Mucosa of rectum (tissue), 2 donors: Measurements from ENCODE around the gene SLC13A3.

Source experiments
- H3K27ac ChIP-seq, 2 donors: one replicate each; pipeline ENCODE4 v1.7.0; 2013; ENCODE audit warnings: inconsistent platforms in 2 of 2, low read depth in 2 of 2, low read length in 2 of 2
- H3K27me3 ChIP-seq, 2 donors: one replicate each; pipeline ENCODE4 v1.7.0; 2013; ENCODE audit warnings: low read length in 2 of 2; ENCODE audit not compliant: control insufficient read depth in 2 of 2, insufficient read depth in 2 of 2
- H3K36me3 ChIP-seq, 2 donors: one replicate each; pipeline ENCODE4 v1.7.0; 2013; ENCODE audit warnings: low read length in 2 of 2; ENCODE audit not compliant: control insufficient read depth in 2 of 2, insufficient read depth in 2 of 2
- H3K4me1 ChIP-seq, 2 donors: one replicate each; pipeline ENCODE4 v1.7.0; 2013; ENCODE audit warnings: low read length in 2 of 2, mild to moderate bottlenecking in 1 of 2; ENCODE audit not compliant: control insufficient read depth in 2 of 2, insufficient read depth in 2 of 2
- H3K4me3 ChIP-seq, 2 donors: one replicate each; pipeline ENCODE4 v1.7.0; 2013; ENCODE audit warnings: low read length in 2 of 2
- H3K9ac ChIP-seq, 2 donors: one replicate each; pipeline ENCODE4 v1.7.0; 2013; ENCODE audit warnings: low read length in 2 of 2, low read depth in 1 of 2, mild to moderate bottlenecking in 1 of 2
- H3K9me3 ChIP-seq, 2 donors: one replicate each; pipeline ENCODE4 v1.7.0; 2013; ENCODE audit warnings: low read length in 2 of 2; ENCODE audit not compliant: control insufficient read depth in 2 of 2
- donor health status: healthy.
- donor health status: Normal muscosa, but diverticular disease.

The SLC13A3 gene

DNA sequence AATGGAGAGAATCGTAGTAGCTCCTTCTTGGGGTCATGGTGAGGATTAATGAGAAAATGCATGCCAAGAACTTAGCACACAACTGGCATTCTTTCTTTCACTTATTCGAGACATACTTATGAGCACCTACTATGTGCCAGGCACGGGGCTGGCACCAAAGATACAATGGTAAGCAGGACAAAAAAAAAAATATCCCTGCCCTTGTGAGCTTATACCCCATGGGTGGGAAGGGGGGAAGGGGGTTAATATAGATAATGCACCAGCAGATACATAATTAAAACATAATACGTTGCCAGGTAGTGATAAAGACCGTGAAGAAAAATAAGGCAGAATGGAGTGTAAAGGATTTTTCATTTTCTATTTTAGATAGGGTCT lies 8.3 kb downstream of the SLC13A3 start:
- no peaks in the 10 kb centered on the region for H3K4me1 ChIP-seq
- H3K27ac ChIP-seq, result no peak overlapping the region
- H3K9me3 ChIP-seq, result no peaks in the 10 kb centered on the region

GRCh38 chr20:46642265-46642968 lies 8.8 kb downstream of the SLC13A3 start:
- Histone ChIP-seq H3K9me3 (no peaks in the 10 kb centered on the region), H3K4me1 (no peaks in the 10 kb centered on the region), H3K9ac (no peak overlapping the region), H3K27ac (no peak overlapping the region), H3K27me3 (peaks cover 3 to 8% of the 10 kb centered on the region in 2 donors), H3K36me3 (no peaks in the 10 kb centered on the region), H3K4me3 (no peak overlapping the region)

More for the DNA sequence above, 8.3 kb downstream of the SLC13A3 start:
- peaks cover 3 to 8% of the 10 kb centered on the region in 2 donors for H3K27me3 ChIP-seq
- H3K4me3 ChIP-seq, result no peak overlapping the region
- no peak overlapping the region for H3K9ac ChIP-seq
- H3K36me3 ChIP-seq, result no peaks in the 10 kb centered on the region

DNA sequence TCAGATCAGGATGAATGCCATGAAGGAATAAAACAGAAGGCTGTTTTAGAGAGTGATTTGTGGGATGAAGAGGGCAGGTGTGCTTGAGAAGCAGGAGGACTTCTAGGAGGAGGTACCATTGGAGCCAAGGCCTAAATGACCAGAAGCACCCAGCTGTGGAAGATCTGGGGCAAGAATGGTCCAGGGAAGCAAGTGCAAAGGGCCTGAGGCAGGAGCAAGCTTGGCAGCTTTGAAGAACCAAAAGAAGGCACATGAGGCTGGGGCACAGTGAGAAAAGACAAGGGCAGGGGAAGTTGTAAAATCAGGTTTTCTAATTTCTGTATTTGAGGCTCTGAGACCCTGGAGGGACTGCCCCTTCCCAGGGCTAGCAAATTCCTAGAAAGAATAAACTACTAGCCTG lies 9.8 kb downstream of the SLC13A3 start:
- H3K9ac ChIP-seq, result no peak overlapping the region
- no peaks in the 10 kb centered on the region for H3K9me3 ChIP-seq
- no peaks in the 10 kb centered on the region for H3K36me3 ChIP-seq
- H3K4me1 ChIP-seq, result no peaks in the 10 kb centered on the region
- H3K27me3 ChIP-seq, result peaks cover 3 to 8% of the 10 kb centered on the region in 2 donors
- no peak overlapping the region for H3K4me3 ChIP-seq
- H3K27ac ChIP-seq, result no peak overlapping the region

DNA sequence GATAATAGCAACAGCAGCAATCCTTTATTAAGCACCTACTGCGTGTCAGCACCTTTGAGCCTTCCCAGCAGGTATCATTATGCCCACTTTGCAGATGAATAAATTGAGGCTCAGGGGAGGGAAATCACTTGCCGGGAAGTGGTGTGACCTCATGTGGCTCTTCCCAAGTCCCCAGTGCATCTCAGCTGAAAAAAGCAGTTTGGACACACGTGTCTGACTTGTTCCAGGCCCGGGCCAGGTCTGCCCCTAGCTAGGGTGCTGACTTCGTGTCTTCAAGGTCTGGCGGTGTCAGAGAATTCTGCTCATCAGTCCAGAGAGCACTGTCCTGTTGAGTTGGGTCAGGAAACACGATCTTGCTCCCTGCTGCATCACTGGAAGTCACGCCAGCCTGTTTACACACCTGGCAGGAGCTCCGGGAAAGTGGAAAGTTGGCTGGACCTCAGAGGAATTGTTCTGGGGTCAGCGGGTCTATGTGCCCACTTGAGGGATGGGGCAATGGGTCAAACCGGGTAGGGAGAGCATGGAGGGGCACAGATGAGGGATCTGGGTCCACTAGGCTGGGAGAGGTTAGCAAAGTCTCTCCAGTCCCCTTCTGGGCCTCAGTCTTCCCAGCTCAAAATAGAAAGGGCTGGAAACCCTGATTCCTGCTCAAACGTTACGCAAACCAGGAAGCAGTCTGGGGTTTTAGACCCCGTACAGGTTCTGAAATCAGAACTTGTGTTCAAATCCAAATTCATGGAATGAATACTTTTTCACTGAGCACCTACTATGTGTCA lies 10.5 kb downstream of the SLC13A3 start:
- Histone ChIP-seq H3K36me3 (no peaks in the 10 kb centered on the region), H3K27ac (no peak overlapping the region), H3K4me1 (no peaks in the 10 kb centered on the region), H3K9me3 (no peaks in the 10 kb centered on the region), H3K4me3 (no peak overlapping the region), H3K9ac (no peak overlapping the region), H3K27me3 (peaks cover 3 to 8% of the 10 kb centered on the region in 2 donors)

DNA sequence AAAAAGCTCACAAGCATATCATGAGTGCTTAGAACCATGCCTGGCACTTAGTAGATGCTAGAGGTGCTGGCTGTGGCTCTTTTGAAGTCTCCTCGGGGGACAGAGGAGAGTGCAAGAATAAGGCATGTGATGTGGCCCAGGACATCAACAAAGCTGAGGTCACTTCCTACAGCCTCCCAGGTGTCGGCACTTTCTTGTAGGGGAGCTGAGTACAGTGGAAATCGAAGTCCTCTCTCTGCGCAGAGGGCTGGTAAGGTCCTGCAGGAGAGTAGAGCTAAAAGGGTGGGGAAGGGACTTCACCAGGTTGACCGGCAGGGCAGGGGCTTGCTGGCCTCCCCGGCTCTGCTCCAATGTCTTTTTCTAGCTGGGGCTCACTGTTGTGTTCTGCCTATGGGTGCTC lies 11.2 kb downstream of the SLC13A3 start:
- Histone ChIP-seq H3K9ac (no peak overlapping the region), H3K4me1 (no peaks in the 10 kb centered on the region), H3K36me3 (no peaks in the 10 kb centered on the region), H3K27me3 (peaks cover 3 to 7% of the 10 kb centered on the region in 2 donors), H3K4me3 (no peak overlapping the region), H3K9me3 (no peaks in the 10 kb centered on the region), H3K27ac (no peak overlapping the region)

GRCh38 chr20:46639587-46639986 lies 11.7 kb downstream of the SLC13A3 start:
- no peaks in the 10 kb centered on the region for H3K36me3 ChIP-seq
- no peaks in the 10 kb centered on the region for H3K9me3 ChIP-seq
- peaks cover 3% of the 10 kb centered on the region in 2 donors for H3K27me3 ChIP-seq
- no peak overlapping the region for H3K27ac ChIP-seq
- H3K4me3 ChIP-seq, result no peak overlapping the region
- H3K9ac ChIP-seq, result no peak overlapping the region
- H3K4me1 ChIP-seq, result no peaks in the 10 kb centered on the region

GRCh38 chr20:46638898-46639274 lies 12.4 kb downstream of the SLC13A3 start:
- Histone ChIP-seq H3K9me3 (no peaks in the 10 kb centered on the region), H3K9ac (no peak overlapping the region), H3K27me3 (peaks cover 3% of the 10 kb centered on the region in 2 donors), H3K36me3 (no peaks in the 10 kb centered on the region), H3K4me1 (no peaks in the 10 kb centered on the region), H3K27ac (no peak overlapping the region), H3K4me3 (no peak overlapping the region)

DNA sequence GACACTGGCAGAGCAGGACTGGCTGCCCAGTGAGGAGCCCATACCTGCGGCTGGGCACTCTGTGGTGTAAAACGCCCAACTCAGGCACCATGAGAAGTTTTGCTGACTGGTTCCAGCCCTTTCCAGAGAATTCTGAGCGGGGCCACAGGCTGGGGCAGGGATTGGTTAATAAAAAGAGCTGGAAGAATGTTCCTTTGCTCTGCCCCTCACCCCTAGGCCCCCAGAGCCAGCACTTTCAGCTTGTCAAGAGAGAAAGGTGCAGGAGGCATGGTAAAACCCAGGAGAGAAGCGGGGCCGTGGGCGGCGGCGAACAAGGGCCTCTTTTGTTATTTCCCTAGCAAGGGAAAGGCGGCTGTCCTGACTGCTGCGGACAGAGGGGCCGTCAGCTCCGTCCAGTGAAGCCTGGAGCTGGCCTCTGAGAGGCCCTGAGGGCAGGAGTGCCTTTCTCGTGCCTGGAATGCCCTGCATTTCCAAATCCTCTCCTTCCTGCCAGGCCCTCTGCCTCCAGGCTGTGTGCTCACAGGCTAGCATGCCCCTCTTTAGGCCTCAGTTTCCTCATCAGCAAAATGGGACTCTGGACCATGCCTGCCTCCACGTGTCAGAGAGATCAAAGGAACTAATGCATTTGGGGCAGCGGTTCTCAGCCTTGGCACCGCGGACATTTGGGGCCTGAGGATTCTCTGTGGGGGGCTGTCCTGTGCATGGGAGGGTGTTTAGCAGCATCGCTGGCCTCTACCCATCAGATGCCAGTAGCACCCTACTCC lies 12.9 kb downstream of the SLC13A3 start:
- no peaks in the 10 kb centered on the region for H3K36me3 ChIP-seq
- H3K9me3 ChIP-seq, result no peaks in the 10 kb centered on the region
- peaks cover 3 to 6% of the 10 kb centered on the region in 2 donors for H3K27me3 ChIP-seq
- no peak overlapping the region for H3K9ac ChIP-seq
- H3K27ac ChIP-seq, result no peak overlapping the region
- H3K4me1 ChIP-seq, result no peaks in the 10 kb centered on the region
- no peak overlapping the region for H3K4me3 ChIP-seq

DNA sequence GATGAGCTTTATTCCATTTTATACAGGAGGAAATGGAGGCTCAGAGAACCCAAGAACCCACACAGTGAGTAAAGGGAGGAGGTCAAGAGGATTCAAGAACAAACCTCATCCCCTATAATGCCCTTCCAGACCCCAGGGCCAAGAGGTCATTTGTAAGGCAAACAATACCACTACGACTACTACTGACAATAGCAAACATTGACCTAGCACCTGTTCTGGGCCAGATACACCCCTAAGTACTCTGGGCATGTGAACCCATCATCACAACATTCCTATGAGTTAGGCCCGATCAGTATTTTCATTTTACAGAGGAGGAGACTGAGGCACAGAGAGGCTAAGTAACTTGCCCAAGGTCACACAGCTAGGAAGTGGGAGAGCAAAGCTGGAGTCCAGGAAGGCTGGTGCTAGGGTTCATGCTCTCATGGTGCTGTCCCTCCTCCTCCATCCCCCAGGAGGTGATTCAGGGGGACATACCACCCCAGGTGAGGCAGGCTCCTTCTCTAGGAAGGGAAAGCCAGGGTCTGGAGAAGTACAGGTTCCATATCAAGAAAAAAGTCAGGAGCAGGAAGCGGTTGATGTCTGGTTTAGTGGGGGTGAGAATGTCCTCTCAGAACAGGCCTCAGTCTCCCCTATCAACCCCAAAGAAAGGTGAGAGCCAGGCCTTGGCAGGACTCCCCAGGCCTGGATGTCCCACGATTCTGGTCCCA lies 13.7 kb downstream of the SLC13A3 start:
- Histone ChIP-seq H3K9me3 (no peaks in the 10 kb centered on the region), H3K27me3 (peaks cover 3 to 9% of the 10 kb centered on the region in 2 donors), H3K4me3 (no peak overlapping the region), H3K27ac (no peak overlapping the region), H3K4me1 (no peaks in the 10 kb centered on the region), H3K36me3 (no peaks in the 10 kb centered on the region), H3K9ac (no peak overlapping the region)
